Measurements from ENCODE around the gene CRAT.

GRCh38 chr9:129068990-129069861 lies 41.4 kb downstream of the CRAT start:
- peak in 2 of 7 experiments; percentile 17 to 35 for TF ChIP-seq CTCF (IDR thresholded peaks at IDR 0.05)
- no peak for TF ChIP-seq EP300 (IDR thresholded peaks at IDR 0.05)

Measured in stomach (tissue), 4 donors.